ENCODE data around the gene RNF7.
"Not testable (repeated sequence)": the region's sequence is repeated elsewhere in the genome, so short reads cannot be mapped to it uniquely, and the experiment has no call there.

Gene RNF7

GRCh38 chr3:141782386-141782932 lies 44.4 kb downstream of the RNF7 start:
- no peak for DNase-seq (ENCODE audit: low read depth)

GRCh38 chr3:141783632-141784031 lies 45.5 kb downstream of the RNF7 start:
- DNase-seq (ENCODE audit: low read depth): no peak

DNA sequence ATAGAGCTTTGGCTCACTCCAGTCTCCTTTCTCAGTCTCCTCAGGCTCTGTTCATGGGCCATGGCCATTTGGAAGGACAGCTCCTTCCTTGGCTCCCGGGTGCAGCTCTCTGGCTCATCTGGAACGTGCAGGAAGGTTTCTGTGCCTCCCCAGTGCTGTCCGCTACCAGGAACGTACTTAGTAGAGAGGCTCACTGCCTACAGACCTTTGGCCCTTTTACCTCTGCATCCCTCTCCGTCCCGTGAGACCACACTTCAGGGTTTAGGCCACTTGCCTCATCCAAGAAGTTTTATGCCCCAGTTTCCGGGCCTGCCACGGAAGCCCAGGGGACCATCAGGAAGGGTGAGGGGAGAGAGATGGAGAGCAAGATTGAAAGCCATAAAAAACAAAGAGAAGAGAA lies 46.0 kb downstream of the RNF7 start:
- no peak for DNase-seq (ENCODE audit: low read depth)

DNA sequence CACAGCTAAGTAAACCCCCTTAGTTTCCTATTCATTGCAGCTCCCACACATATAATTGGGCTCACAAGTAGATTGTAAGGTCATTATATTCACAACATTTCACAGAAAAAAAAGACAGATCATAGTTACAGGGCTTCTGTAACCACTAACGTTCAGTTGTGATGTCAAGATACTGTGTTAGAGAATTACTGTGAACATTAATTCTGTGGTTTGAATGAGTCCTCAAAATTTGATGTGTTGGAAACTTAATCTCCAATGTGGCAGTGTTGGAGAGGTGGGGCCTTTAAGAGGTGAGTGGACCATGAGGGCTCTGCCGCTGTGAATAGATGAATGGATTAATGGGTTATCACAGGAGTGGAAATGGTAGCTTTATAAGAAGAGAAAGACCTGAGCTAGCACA lies 46.4 kb downstream of the RNF7 start:
- no peak for DNase-seq (ENCODE audit: low read depth)

DNA sequence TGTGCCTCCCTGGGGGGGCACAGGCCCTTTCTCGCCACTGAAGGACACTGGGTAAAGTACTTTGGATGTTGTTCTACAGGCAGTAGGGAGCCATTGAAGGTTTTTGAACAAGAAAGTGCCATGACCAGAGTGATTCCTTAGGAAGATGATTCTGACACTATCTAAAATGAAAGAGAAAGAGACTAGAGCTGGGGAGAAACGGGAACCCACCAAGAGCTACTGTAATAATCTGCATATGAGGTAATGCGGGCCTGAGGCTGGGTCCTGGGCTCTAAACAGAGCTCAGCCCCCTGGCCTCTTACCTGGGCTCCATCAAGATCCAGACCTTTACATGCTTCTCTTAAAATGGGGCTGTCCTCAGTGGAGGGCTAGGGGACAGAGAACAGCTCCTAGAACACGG lies 50.1 kb downstream of the RNF7 start:
- DNase-seq (ENCODE audit: low read depth): no peak

- not testable (repeated sequence) for DNase-seq (ENCODE audit: low read depth)
These were observed 50.7 kb downstream of the RNF7 start for GRCh38 chr3:141788750-141789149.

- no peak for DNase-seq (ENCODE audit: low read depth)
These were observed 51.2 kb downstream of the RNF7 start for GRCh38 chr3:141789281-141789680.

GRCh38 chr3:141790171-141790570 lies 52.1 kb downstream of the RNF7 start:
- no peak for DNase-seq (ENCODE audit: low read depth)

DNA sequence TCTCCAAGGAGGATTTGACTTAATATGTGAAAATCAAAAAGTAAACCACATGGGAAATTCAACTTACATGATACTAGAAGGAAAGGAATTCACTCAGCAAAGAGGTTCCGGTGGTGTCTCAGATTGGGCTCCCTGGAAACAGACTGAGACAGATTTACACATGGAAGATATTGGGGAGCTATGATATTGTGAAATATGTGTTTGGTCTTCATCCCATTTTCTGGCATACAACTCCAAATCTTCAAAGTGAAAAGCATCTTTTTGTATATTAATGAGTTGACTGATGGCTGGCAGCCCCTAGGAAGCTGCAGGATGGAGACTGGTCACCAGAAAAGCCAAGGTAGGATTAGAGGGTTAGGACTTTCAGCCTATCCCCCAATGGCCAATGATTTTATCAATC lies 54.4 kb downstream of the RNF7 start:
- DNase-seq (ENCODE audit: low read depth): no peak

DNA sequence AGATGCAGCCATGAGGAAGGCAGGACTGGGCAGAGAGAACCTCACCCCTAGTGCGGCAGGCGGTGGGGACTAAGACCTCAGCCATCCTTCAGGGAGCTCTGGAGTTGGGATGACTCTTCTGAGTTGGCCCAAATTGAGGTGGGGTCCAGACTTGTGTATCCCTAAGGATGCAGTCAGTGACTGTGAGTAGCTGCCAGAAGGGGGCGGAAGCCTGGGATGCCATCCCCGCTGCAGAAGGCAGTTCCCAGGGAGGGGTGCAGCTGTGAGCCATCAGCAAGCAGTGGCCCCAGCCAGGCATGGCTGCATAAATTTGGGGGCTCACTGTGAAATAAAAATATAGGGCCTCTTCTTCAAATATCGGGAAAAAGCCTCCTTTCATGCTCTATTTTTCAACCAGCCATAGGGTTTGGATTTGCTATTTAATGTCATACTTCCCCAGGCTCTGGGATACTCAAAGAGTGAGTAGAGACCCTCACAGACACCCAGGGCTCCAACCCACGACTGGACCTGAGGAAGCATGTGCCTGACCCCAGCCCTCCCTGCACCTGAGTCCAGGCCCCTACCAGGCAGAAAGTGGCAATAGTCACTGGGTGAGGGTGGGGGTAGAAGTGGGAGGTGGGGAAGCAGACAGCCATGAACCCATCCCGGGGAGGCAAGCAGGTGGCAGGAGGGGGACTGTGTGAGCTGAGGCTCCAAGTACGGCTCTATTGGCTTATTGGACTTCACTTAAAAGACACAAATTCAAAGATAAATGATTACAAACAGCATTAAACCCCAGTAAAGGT lies 55.6 kb downstream of the RNF7 start:
- no peak for DNase-seq (ENCODE audit: low read depth)

GRCh38 chr3:141795276-141795675 lies 57.2 kb downstream of the RNF7 start:
- no peak for DNase-seq (ENCODE audit: low read depth)

GRCh38 chr3:141795741-141796080 lies 57.6 kb downstream of the RNF7 start:
- no peak for DNase-seq (ENCODE audit: low read depth)

GRCh38 chr3:141796081-141796888 lies 58.2 kb downstream of the RNF7 start:
- DNase-seq (ENCODE audit: low read depth): peak; percentile 30

Data from activated T-helper 1 cell treated with Interleukin-2 at 50 U/mL for 16 hours (primary cell).